ENCODE measurements around the gene DMBT1. TPM values are rescaled to one million over a fixed set of nuclear protein-coding genes. Genes with fewer than 3 reads are reported as not detected.

The DMBT1 gene
- total and polyA plus RNA-seq, 2 of the 4 experiments (the other 2 are of a cell fraction) = under 0.01 TPM; not detected in 1

DNA sequence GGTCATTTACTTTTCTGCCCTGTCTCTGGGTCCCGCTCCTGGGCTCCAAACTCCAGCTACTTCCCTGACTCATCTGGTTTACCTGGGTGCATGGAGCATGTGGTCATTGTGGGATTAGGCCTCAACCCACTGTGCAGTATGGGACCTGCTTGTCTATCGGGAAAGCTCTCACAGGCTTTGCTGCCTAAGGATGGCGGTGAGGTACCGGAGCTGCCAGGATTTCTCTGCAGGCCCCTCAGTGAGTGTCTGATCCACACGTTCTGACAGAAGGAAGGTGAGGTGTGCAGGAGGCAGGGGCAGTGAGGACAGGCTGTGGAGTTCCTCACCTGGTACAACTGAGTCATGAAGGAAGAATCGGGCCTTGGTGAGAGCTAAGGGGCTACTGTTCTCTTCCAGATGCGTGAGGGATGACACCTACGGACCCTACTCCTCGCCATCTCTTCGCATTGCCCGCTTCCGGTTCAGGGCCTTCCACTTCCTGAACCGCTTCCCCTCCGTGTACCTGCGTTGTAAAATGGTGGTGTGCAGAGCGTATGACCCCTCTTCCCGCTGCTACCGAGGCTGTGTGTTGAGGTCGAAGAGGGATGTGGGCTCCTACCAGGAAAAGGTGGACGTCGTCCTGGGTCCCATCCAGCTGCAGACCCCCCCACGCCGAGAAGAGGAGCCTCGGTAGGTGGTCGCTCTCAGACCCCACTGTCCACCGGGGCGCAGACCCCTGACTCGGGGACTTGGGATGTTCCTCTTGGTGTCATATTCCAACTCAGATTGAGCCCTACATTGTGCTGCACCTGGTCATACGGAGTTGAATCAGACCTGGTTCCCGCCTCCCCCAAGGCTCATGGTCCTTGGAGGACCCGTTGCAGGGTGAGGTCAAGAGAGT is 82.4 kb downstream of the DMBT1 start:
- Histone ChIP-seq H3K18ac (ENCODE audit: low read depth, low read length) (no peak overlapping the region), H3K4me1 (ENCODE audit: control insufficient read depth, insufficient read depth, low read length) (no peaks in the 10 kb centered on the region), H4K8ac (ENCODE audit: low read depth in 2 of 2, low read length in 2 of 2) (no peak overlapping the region), H2BK20ac (ENCODE audit: low read depth, low read length) (no peak overlapping the region), H3K9me1 (ENCODE audit: insufficient read depth, low read length) (no peaks in the 10 kb centered on the region), H3K56ac (ENCODE audit: extremely low read depth, insufficient read depth, low read length) (no peak overlapping the region), H3K36me3 (ENCODE audit: control insufficient read depth, insufficient read depth, low read length) (no peaks in the 10 kb centered on the region), H3K9ac (ENCODE audit: low read depth, low read length) (no peak overlapping the region), H2AK9ac (replicated peaks; ENCODE audit: low read depth, low read length, poor library complexity) (no peak overlapping the region), H3K4me3 (ENCODE audit: insufficient read depth, low read depth, low read length) (no peak overlapping the region), H4K5ac (ENCODE audit: low read depth, low read length) (no peak overlapping the region), H4K20me1 (ENCODE audit: insufficient read depth, low read length) (no peaks in the 10 kb centered on the region), H3K23ac (ENCODE audit: low read depth, low read length) (no peak overlapping the region), H2AK5ac (ENCODE audit: low read depth, low read length) (no peak overlapping the region), H3K79me1 (ENCODE audit: low read depth in 1 of 2, low read length in 2 of 2) (no peaks in the 10 kb centered on the region), H3K27ac (ENCODE audit: insufficient read depth, low read length) (no peak overlapping the region), H3K14ac (replicated peaks; ENCODE audit: low read depth, low read length) (no peak overlapping the region), H2BK120ac (ENCODE audit: low read depth, low read length) (no peak overlapping the region), H2BK15ac (ENCODE audit: low read depth, low read length) (no peak overlapping the region), H3K27me3 (ENCODE audit: control insufficient read depth, insufficient read depth, low read length) (no peaks in the 10 kb centered on the region), H3K9me3 (ENCODE audit: control insufficient read depth, insufficient read depth, low read length) (no peaks in the 10 kb centered on the region), H2BK5ac (ENCODE audit: low read depth, low read length, poor library complexity, severe bottlenecking) (no peak overlapping the region), H3K4ac (ENCODE audit: low read depth, low read length) (no peak overlapping the region), H3K4me2 (ENCODE audit: low read depth, low read length) (no peak overlapping the region), H4K91ac (ENCODE audit: insufficient read depth, low read depth, low read length) (no peak overlapping the region), H2AFZ (replicated peaks; ENCODE audit: low read length, poor library complexity) (no peak overlapping the region)
- dilution Hi-C loops (cut with HindIII; ENCODE audit: low sequenced_read_pairs, unreplicated experiment) (no loop called here), in situ Hi-C loops (cut with MboI; ENCODE audit: low sequenced_read_pairs) (no loop called here), intact Hi-C loops (cut with micrococcal nuclease) (loop anchor here (10.0 kb wide), 1 partner anchor 342 kb away; the partner anchor contains the start of gene PSTK)
- no peak for DNase-seq
- WGBS, 2 experiments (ENCODE audit: extremely low coverage in 2 of 2, insufficient read length in 1 of 2) = 40% methylated on average over 2 of the region's 31 CpGs; no CpG with 5 or more reads in 1 of the 2 experiments
- ChIA-PET POLR2A (ENCODE audit: unreplicated experiment) (no interaction called here), CTCF (no interaction called here)
- ATAC-seq (ENCODE audit: low read depth) = no peak
- BruUV-seq (replicated peaks) = no TSS peak
- TF ChIP-seq MAZ (IDR thresholded peaks at IDR 0.05; ENCODE audit: borderline replicate concordance, low read depth, low read length) (no peak), MXI1 (IDR thresholded peaks at IDR 0.05; ENCODE audit: borderline replicate concordance, low read depth, low read length) (no peak), CHD1 (IDR thresholded peaks at IDR 0.05; ENCODE audit: low read depth, low read length) (no peak), FOS (IDR thresholded peaks at IDR 0.05; ENCODE audit: low read depth, low read length) (no peak), RAD21 (IDR thresholded peaks at IDR 0.05; ENCODE audit: low read length) (no peak), POLR2A (IDR thresholded peaks at IDR 0.05; ENCODE audit: low read depth, low read length) (no peak)

All from IMR-90 (cell line).